ENCODE results near the gene POLR2C.
"Not testable (repeated sequence)": the region's sequence is repeated elsewhere in the genome, so short reads cannot be mapped to it uniquely, and the experiment has no call there.

Gene POLR2C

GRCh38 chr16:57462209-57462977 lies at the start of gene POLR2C:
POLR2C (plus strand) TSS chr16:57462679; CDS start chr16:57462725, 46 bp downstream.
- DNase-seq (ENCODE audit: low read depth), result peak; percentile 42

GRCh38 chr16:57413301-57413730 lies 49.2 kb upstream of the POLR2C start:
- DNase-seq (ENCODE audit: low read depth), result no peak

GRCh38 chr16:57413733-57414132 lies 48.7 kb upstream of the POLR2C start:
- no peak for DNase-seq (ENCODE audit: low read depth)

GRCh38 chr16:57416084-57416483 lies 46.4 kb upstream of the POLR2C start:
- DNase-seq (ENCODE audit: low read depth), result no peak

- no peak for DNase-seq (ENCODE audit: low read depth)
These were observed 43.0 kb upstream of the POLR2C start for GRCh38 chr16:57419506-57419905.

- no peak for DNase-seq (ENCODE audit: low read depth)
These were observed 40.2 kb upstream of the POLR2C start for GRCh38 chr16:57422026-57422944.

GRCh38 chr16:57423152-57423551 lies 39.3 kb upstream of the POLR2C start:
- DNase-seq (ENCODE audit: low read depth), result no peak

- no peak for DNase-seq (ENCODE audit: low read depth)
These were observed 37.9 kb upstream of the POLR2C start for GRCh38 chr16:57424583-57424982.

- DNase-seq (ENCODE audit: low read depth), result no peak
These were observed 36.1 kb upstream of the POLR2C start for GRCh38 chr16:57426356-57426755.

GRCh38 chr16:57427307-57427706 lies 35.2 kb upstream of the POLR2C start:
- DNase-seq (ENCODE audit: low read depth), result no peak

GRCh38 chr16:57427824-57428223 lies 34.7 kb upstream of the POLR2C start:
- no peak for DNase-seq (ENCODE audit: low read depth)

- DNase-seq (ENCODE audit: low read depth), result no peak
These were observed 31.5 kb upstream of the POLR2C start for GRCh38 chr16:57430955-57431354.

GRCh38 chr16:57432505-57432904 lies 30.0 kb upstream of the POLR2C start:
- DNase-seq (ENCODE audit: low read depth), result no peak

GRCh38 chr16:57432989-57433388 lies 29.5 kb upstream of the POLR2C start:
- no peak for DNase-seq (ENCODE audit: low read depth)

- DNase-seq (ENCODE audit: low read depth), result no peak
These were observed 28.5 kb upstream of the POLR2C start for GRCh38 chr16:57434003-57434402.

- no peak for DNase-seq (ENCODE audit: low read depth)
These were observed 26.6 kb upstream of the POLR2C start for GRCh38 chr16:57435838-57436237.

GRCh38 chr16:57439947-57440346 lies 22.5 kb upstream of the POLR2C start:
- not testable (repeated sequence) for DNase-seq (ENCODE audit: low read depth)

- DNase-seq (ENCODE audit: low read depth), result not testable (repeated sequence)
These were observed 21.9 kb upstream of the POLR2C start for GRCh38 chr16:57440551-57440950.

GRCh38 chr16:57444711-57445110 lies 17.8 kb upstream of the POLR2C start:
- DNase-seq (ENCODE audit: low read depth), result no peak

- DNase-seq (ENCODE audit: low read depth), result no peak
These were observed 17.0 kb upstream of the POLR2C start for GRCh38 chr16:57445510-57445909.

- DNase-seq (ENCODE audit: low read depth), result no peak
These were observed 15.8 kb upstream of the POLR2C start for GRCh38 chr16:57446531-57447185.

GRCh38 chr16:57447186-57447962 lies 15.1 kb upstream of the POLR2C start, which contains the start of the genes CIAPIN1 and COQ9:
CIAPIN1 (minus strand) TSS chr16:57447385; CDS start chr16:57440928, 6,457 bp downstream.
COQ9 (plus strand) TSS chr16:57447479; CDS start chr16:57447506, 27 bp downstream.
- peak; percentile 53 for DNase-seq (ENCODE audit: low read depth)

Data from HS-5 (cell line).